H1 (cell line): ENCODE data around the gene GPATCH11. TPM values are rescaled to one million over a fixed set of nuclear protein-coding genes. Genes with fewer than 3 reads are reported as not detected.

Source experiments
- CTCF ChIA-PET: fragments of 300-600 bp; sonication (Branson Sonifier 250); formaldehyde crosslinking; loops from one replicate; lab custom pipeline; 2021; ENCODE audit not compliant: partially characterized antibody; lab: Charles Lee
- POLR2A ChIA-PET: fragments of 300-600 bp; sonication (Branson Sonifier 250); formaldehyde crosslinking; loops from one replicate; lab custom pipeline; 2021; ENCODE audit warnings: inconsistent platforms; ENCODE audit not compliant: partially characterized antibody; lab: Charles Lee
- DNase-seq, 2 experiments: peaks; one replicate each; pipeline versions ENCODE4 v3.0.0 to v3.0.0-alpha.2; 2010 to 2022; ENCODE audit warnings: low spot score in 2 of 2, low read depth in 1 of 2, mixed read lengths in 1 of 2
- FAIRE-seq: peaks from 2 replicates; lab custom pipeline; 2011; peaks lifted over from hg19 to GRCh38; lab: Jason Lieb, UNC
- H2AFZ ChIP-seq: 2 replicates; pipeline ENCODE4 v1.8.1; 2012; ENCODE audit warnings: low read length, inconsistent platforms
- H2AK5ac ChIP-seq: 2 replicates; pipeline ENCODE4 v1.6.1; 2013; ENCODE audit warnings: low read depth, low read length
- H2BK120ac ChIP-seq: replicated peaks from 2 replicates; pipeline ENCODE3; 2013; ENCODE audit warnings: low read depth, low read length, inconsistent platforms
- H2BK12ac ChIP-seq: 2 replicates; pipeline ENCODE4 v1.6.1; 2013; ENCODE audit warnings: low read depth, low read length
- H2BK15ac ChIP-seq: 2 replicates; pipeline ENCODE4 v1.6.1; 2013; ENCODE audit warnings: low read length
- H2BK20ac ChIP-seq: 2 replicates; pipeline ENCODE4 v1.6.1; 2013; ENCODE audit warnings: low read length
- H2BK5ac ChIP-seq: 2 replicates; pipeline ENCODE4 v1.6.1; 2013; ENCODE audit warnings: low read depth, low read length
- H3K14ac ChIP-seq: 2 replicates; pipeline ENCODE4 v1.6.1; 2013; ENCODE audit warnings: inconsistent platforms; ENCODE audit not compliant: insufficient read length
- H3K18ac ChIP-seq: 2 replicates; pipeline ENCODE4 v1.6.1; 2013; ENCODE audit warnings: low read length; ENCODE audit errors: extremely low read depth
- H3K23ac ChIP-seq: 2 replicates; pipeline ENCODE4 v1.6.1; 2013; ENCODE audit warnings: inconsistent platforms; ENCODE audit not compliant: insufficient read length
- H3K23me2 ChIP-seq: 2 replicates; pipeline ENCODE4 v1.6.1; 2013; ENCODE audit warnings: low read depth, low read length
- H3K27ac ChIP-seq: 2 replicates; pipeline ENCODE4 v1.6.1; 2011; ENCODE audit warnings: low read depth, low read length, inconsistent platforms
- H3K27me3 ChIP-seq, 4 experiments: replicated peaks in 1 of 4; 1 replicate in 1 of 4; 2 replicates in 3 of 4; pipeline versions ENCODE4 v1.6.1 to v1.8.1; 2011 to 2013; ENCODE audit warnings: low read length in 3 of 4, mild to moderate bottlenecking in 3 of 4, inconsistent platforms in 2 of 4, mixed read lengths in 2 of 4, moderate library complexity in 1 of 4; ENCODE audit not compliant: control insufficient read depth in 3 of 4, insufficient read depth in 3 of 4; ENCODE audit errors: extremely low read depth in 1 of 4
- H3K36me3 ChIP-seq, 4 experiments: 2 replicates each; pipeline versions ENCODE4 v1.6.1 to v1.8.1; 2011 to 2013; ENCODE audit warnings: mild to moderate bottlenecking in 4 of 4, low read length in 3 of 4, moderate library complexity in 2 of 4, control low read depth in 1 of 4, inconsistent platforms in 1 of 4; ENCODE audit not compliant: insufficient read depth in 4 of 4, control insufficient read depth in 2 of 4
- H3K4ac ChIP-seq: replicated peaks from 2 replicates; pipeline ENCODE3; 2013; ENCODE audit warnings: low read length, low read depth, mixed read lengths, inconsistent platforms; ENCODE audit not compliant: insufficient read length
- H3K4me1 ChIP-seq, 4 experiments: replicated peaks in 1 of 4; 1 replicate in 1 of 4; 2 replicates in 3 of 4; pipeline versions ENCODE4 v1.6.1 to v1.8.1; 2011 to 2013; ENCODE audit warnings: low read length in 3 of 4, inconsistent platforms in 2 of 4, mixed read lengths in 1 of 4; ENCODE audit not compliant: insufficient read depth in 4 of 4, control insufficient read depth in 3 of 4
- H3K4me2 ChIP-seq, 2 experiments: 2 replicates each; pipeline versions ENCODE4 v1.6.1 to v1.8.1; 2011 to 2013; ENCODE audit warnings: low read depth in 2 of 2, low read length in 2 of 2, control low read depth in 1 of 2, inconsistent platforms in 1 of 2, mild to moderate bottlenecking in 1 of 2; ENCODE audit not compliant: insufficient read depth in 1 of 2
- H3K4me3 ChIP-seq, 4 experiments: fragments of 200-600, 300-600 bp in 1 of 4; sonication (generic), shearing (Covaris generic), sonication (Bioruptor Twin) in 1 of 4; 2 replicates each; pipeline versions ENCODE4 v1.5.1 to v1.8.1; 2011 to 2016; ENCODE audit warnings: low read length in 4 of 4, low read depth in 3 of 4, control low read depth in 2 of 4, inconsistent platforms in 2 of 4, mild to moderate bottlenecking in 2 of 4, mixed read lengths in 1 of 4, moderate library complexity in 1 of 4; ENCODE audit not compliant: insufficient read depth in 2 of 4; ENCODE audit errors: extremely low read depth in 1 of 4
- H3K56ac ChIP-seq: replicated peaks from 2 replicates; pipeline ENCODE3; 2013; ENCODE audit warnings: low read depth, mild to moderate bottlenecking, mixed read lengths, low read length, inconsistent platforms; ENCODE audit not compliant: insufficient read length
- H3K79me1 ChIP-seq: 2 replicates; pipeline ENCODE4 v1.6.1; 2013; ENCODE audit warnings: low read depth, low read length, control low read depth
- H3K79me2 ChIP-seq, 2 experiments: 2 replicates each; pipeline versions ENCODE4 v1.6.1 to v1.8.1; 2012 to 2013; ENCODE audit warnings: low read length in 2 of 2, mild to moderate bottlenecking in 2 of 2, inconsistent platforms in 1 of 2; ENCODE audit not compliant: insufficient read depth in 2 of 2, control insufficient read depth in 1 of 2
- H3K9ac ChIP-seq, 4 experiments: replicated peaks in 1 of 4; 1 replicate in 1 of 4; 2 replicates in 3 of 4; pipeline versions ENCODE4 v1.6.1 to v1.8.1; 2011 to 2013; ENCODE audit warnings: low read depth in 3 of 4, low read length in 3 of 4, control low read depth in 2 of 4, mild to moderate bottlenecking in 2 of 4, moderate library complexity in 2 of 4, inconsistent platforms in 1 of 4; ENCODE audit errors: extremely low read depth in 1 of 4
- H3K9me3 ChIP-seq, 2 experiments: 2 replicates each; pipeline versions ENCODE4 v1.6.1 to v1.8.1; 2012 to 2013; ENCODE audit warnings: mild to moderate bottlenecking in 2 of 2, moderate library complexity in 2 of 2, control low read depth in 1 of 2, inconsistent platforms in 1 of 2, low read depth in 1 of 2, low read length in 1 of 2, mixed read lengths in 1 of 2; ENCODE audit not compliant: insufficient read depth in 2 of 2
- H4K20me1 ChIP-seq, 2 experiments: replicated peaks in 1 of 2; 2 replicates each; pipeline versions ENCODE3 to v1.8.1; 2011 to 2013; ENCODE audit warnings: inconsistent platforms in 2 of 2, low read length in 2 of 2, mild to moderate bottlenecking in 1 of 2; ENCODE audit not compliant: insufficient read depth in 2 of 2, control insufficient read depth in 1 of 2
- H4K5ac ChIP-seq: 2 replicates; pipeline ENCODE4 v1.6.1; 2013; ENCODE audit warnings: low read length, low read depth, mixed read lengths, inconsistent platforms; ENCODE audit not compliant: insufficient read length
- H4K8ac ChIP-seq: 2 replicates; pipeline ENCODE4 v1.8.0; 2013; ENCODE audit warnings: mild to moderate bottlenecking, moderate library complexity, low read length, inconsistent platforms; ENCODE audit not compliant: insufficient read depth; ENCODE audit errors: extremely low read depth
- H4K91ac ChIP-seq: replicated peaks from 2 replicates; pipeline ENCODE3; 2013; ENCODE audit warnings: low read length, mixed read lengths, inconsistent platforms; ENCODE audit not compliant: insufficient read length
- CTBP2 ChIP-seq: IDR thresholded peaks from 2 replicates; pipeline ENCODE4 v1.7.0; 2011; ENCODE audit warnings: borderline replicate concordance, mild to moderate bottlenecking, moderate library complexity, mixed read lengths, low read length; ENCODE audit not compliant: insufficient read depth, insufficient read length
- WGBS, 2 experiments: shearing (Covaris generic) in 1 of 2; methylation state at CpG; one replicate each; pipeline versions ENCODE4 v1.1.6 to v1.1.7; 2013 to 2015; ENCODE audit warnings: low lambda C conversion rate in 2 of 2, mixed read lengths in 2 of 2, inconsistent platforms in 1 of 2, low coverage in 1 of 2, missing lambda C conversion rate in 1 of 2; ENCODE audit not compliant: insufficient replicate concordance in 2 of 2, insufficient coverage in 1 of 2, insufficient read length in 1 of 2; ENCODE audit errors: extremely low coverage in 1 of 2, missing lambda C conversion rate in 1 of 2; 5-methylcytosine and 5-hydroxymethylcytosine counted together
- polyA plus RNA-seq, 7 experiments: library from polyadenylated mRNA; depleted of rRNA in 3 of 7; stranded (reverse) in 5 of 7; unstranded in 2 of 7; fragments of >200 nt in 5 of 7; fragments of 200-250 nt in 2 of 7; gene quantifications; 1 replicate in 5 of 7; 2 replicates in 1 of 7; 4 replicates in 1 of 7; pipeline versions ENCODE4 v1.2.1 to v1.2.3, GENCODE V29; 2011 to 2013; ENCODE audit warnings: missing spikeins in 2 of 7, mixed read lengths in 2 of 7
- total RNA-seq: library from RNA; stranded (reverse); fragmentation: NEBNext Ultra II Directional; extraction: Animal tissue kit (Norgen Biotek cat#: 25700); gene quantifications from 2 replicates; pipeline ENCODE4 v1.2.1, GENCODE V29; 2021

The GPATCH11 gene
- total and polyA plus RNA-seq, 2 of the 8 experiments (the other 6 are each of a cell fraction or from before 2014, with no cell fraction given) = 0.60 to 3.4 TPM

GRCh38 chr2:37080689-37081088 is 3.6 kb upstream of the GPATCH11 start:
- H2BK12ac ChIP-seq = no peak overlapping the region
- CTCF ChIA-PET = no interaction called here
- no peak for TF ChIP-seq CTBP2

More at GRCh38 chr2:37080689-37081088, 3.6 kb upstream of the GPATCH11 start:
- Histone ChIP-seq H3K4me2 (no peak overlapping the region), H3K9me3 (no peaks in the 10 kb centered on the region), H4K8ac (no peak overlapping the region), H3K56ac (no peak overlapping the region), H3K4me3 (no peak overlapping the region), H3K4ac (no peak overlapping the region), H3K9ac (no peak overlapping the region), H3K36me3 (peaks cover 0 to 11% (median 2%) of the 10 kb centered on the region in 4 experiments; a peak in 3 of 8 replicates), H3K14ac (no peak overlapping the region), H2BK20ac (no peak overlapping the region), H3K79me1 (no peaks in the 10 kb centered on the region), H3K27ac (no peak overlapping the region), H4K91ac (no peak overlapping the region), H3K23me2 (peaks cover 8% of the 10 kb centered on the region), H3K4me1 (peaks cover 0 to 4% (median 2%) of the 10 kb centered on the region in 4 experiments; a peak in 2 of 7 replicates), H2AK5ac (no peak overlapping the region), H3K23ac (no peak overlapping the region), H4K5ac (no peak overlapping the region), H3K27me3 (no peaks in the 10 kb centered on the region), H2AFZ (no peak overlapping the region), H2BK120ac (no peak overlapping the region), H2BK15ac (no peak overlapping the region), H4K20me1 (peaks cover 0 to 1% of the 10 kb centered on the region in 2 experiments), H2BK5ac (no peak overlapping the region), H3K79me2 (no peaks in the 10 kb centered on the region), H3K18ac (no peak overlapping the region)
- FAIRE-seq (no peak), DNase-seq (no peak)
- POLR2A ChIA-PET = no interaction called here
- WGBS, 2 experiments = 82% methylated on average over 3 of the region's 3 CpGs; no CpG with 5 or more reads in 1 of the 2 experiments
